ENCODE measurements around the gene PITRM1.

PITRM1 gene

DNA sequence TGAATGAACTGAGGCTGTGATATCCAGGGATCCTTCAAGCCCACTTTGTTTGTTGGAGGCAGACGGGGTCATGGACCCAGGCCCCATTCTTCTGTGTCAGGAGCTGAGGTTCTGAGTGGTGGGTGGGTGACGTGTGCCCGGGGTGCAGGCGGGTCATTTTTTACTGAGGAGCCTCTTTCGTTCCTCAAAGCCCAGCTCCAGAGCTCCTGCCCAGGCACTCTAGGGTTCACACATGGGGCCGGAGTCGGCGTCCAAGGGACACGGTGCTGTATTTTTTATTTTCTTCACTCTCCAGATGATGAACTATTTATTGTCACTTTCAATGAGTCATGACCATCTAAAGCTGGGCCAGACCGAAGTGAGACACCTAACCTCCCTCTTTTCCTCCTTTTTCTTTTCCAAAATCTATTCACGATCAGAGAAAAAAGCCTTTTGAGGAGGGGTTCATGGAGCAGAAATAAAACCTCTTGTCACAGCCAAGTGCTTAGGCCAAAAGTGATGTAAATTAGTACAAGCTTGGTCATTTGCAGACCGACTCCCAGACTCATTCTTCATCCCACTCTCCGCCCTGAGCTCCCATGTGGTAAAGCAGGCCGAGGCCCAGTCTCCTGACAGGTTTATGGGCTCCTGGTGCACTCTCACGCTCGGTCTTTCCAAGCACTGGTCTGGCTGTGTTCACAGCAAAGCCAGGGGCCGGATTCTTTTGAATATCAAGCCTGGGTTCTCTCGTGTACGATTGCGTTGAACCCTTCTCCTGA, 41.4 kb upstream of the PITRM1 start:
- Histone ChIP-seq H3K27me3 (no peaks in the 10 kb centered on the region), H4K20me1 (no peaks in the 10 kb centered on the region), H3K4me1 (peaks cover 25% of the 10 kb centered on the region), H3K4me2 (0 out of 2 replicates have a peak overlapping the region, but pooled peaks have one; percentile 56), H3K27ac (no peak overlapping the region), H3K9me3 (no peaks in the 10 kb centered on the region), H3K9ac (no peak overlapping the region), H3K4me3 (no peak overlapping the region), H3K36me3 (no peaks in the 10 kb centered on the region)
- no peak for TF ChIP-seq Cebpa-rat (IDR thresholded peaks at IDR 0.05)

DNA sequence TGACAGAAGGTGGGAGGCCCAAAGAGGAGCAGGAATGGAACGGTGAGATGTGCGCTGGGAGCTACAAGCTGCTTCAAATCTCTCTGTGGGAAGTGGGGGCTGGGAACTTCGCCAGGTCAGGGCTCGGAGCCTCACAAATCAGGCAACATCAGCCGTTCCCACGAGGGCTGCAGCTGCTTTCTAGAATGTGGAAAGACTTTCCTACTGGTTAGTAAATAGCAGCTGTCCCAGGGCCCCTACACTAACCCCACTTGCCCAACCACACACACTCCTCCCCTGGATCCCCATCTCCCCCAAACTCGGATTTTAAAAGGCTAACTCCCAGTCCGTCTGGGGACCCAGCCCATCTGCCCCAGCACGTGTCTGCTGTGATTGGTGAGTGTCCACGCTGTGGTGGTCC, 40.6 kb upstream of the PITRM1 start:
- no peak for TF ChIP-seq Cebpa-rat (IDR thresholded peaks at IDR 0.05)
- Histone ChIP-seq H3K27me3 (no peaks in the 10 kb centered on the region), H3K27ac (no peak overlapping the region), H3K4me2 (no peak overlapping the region), H3K36me3 (no peaks in the 10 kb centered on the region), H3K9ac (no peak overlapping the region), H3K9me3 (no peaks in the 10 kb centered on the region), H4K20me1 (no peaks in the 10 kb centered on the region), H3K4me3 (no peak overlapping the region), H3K4me1 (peaks cover 31% of the 10 kb centered on the region)

DNA sequence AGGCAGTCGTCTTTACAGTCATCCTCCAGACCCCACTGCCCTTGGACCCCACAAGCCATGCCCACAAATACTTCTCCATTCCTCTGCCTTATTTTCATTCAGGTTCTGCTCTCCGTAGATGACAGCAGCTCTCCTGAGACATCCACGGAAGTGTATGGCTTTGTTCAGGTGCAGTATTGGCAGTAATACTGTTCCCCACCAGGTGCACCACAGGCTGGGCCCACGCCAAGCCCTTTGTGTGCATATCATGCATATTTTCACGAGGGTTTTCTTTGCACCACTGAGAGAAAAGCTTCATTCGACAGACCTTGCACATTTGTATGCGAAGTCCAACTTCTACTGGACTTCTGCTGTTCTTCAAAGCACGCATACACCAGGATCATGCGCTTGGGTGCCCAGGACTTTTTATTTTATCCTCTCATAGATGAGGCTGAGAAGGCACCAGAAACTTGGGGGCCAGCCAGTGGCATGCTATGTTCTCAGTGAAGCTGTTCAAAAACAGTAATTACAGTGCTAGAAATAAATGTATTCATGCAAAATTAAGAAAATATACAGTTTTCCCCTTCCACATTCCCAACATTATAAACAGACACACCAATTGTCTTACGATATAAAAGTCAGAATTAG, 37.8 kb upstream of the PITRM1 start:
- H3K27me3 ChIP-seq, result no peaks in the 10 kb centered on the region
- H3K9me3 ChIP-seq, result no peaks in the 10 kb centered on the region
- no peak overlapping the region for H3K9ac ChIP-seq
- H3K36me3 ChIP-seq, result no peaks in the 10 kb centered on the region
- no peak overlapping the region for H3K27ac ChIP-seq
- H3K4me3 ChIP-seq, result no peak overlapping the region
- no peak overlapping the region for H3K4me2 ChIP-seq
- peaks cover 28% of the 10 kb centered on the region for H3K4me1 ChIP-seq
- TF ChIP-seq Cebpa-rat (IDR thresholded peaks at IDR 0.05), result no peak
- H4K20me1 ChIP-seq, result no peaks in the 10 kb centered on the region

DNA sequence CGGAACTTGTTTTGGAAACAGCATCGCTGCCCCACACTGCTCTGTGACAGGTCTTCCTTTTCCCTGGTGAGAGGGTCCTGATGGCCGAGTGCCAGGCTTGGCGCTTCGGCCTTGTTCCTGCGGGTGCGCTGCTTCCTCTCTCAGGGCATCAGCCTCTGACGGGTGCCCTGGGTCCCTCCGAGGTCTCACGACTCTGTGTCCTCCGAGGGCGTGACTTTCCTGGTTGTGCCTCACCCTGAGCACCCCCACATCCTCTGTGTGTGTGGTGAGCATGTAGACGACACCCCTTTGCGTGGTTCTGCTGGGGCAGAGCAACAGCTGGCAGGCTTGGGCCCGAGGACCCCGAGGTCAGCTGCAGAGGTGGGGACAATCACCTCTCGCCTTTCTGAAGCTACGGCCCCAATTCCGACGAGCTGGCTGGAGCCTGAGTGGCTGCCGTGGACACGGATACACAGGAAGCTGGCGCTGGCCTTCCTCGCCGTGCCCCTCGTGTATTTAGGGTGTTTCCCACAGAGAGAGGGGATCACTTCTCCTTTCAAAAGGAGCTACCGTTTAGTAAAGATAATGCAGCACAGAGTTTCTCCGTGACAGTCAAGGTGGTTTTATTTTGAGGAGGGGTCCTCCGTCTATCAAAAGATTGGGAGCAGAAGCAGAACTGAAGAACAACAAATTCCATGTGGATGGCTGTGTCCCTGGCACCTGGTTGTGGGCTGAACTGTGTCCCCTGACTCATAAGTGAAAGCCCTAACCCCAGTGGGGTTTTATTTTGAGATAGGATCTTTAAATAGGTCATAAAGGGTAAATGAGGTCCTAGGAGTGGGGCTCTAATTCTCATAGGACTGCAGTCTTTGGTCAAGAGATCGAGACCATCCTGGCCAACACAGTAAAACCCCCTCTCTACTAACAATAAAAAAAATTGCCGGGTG, 36.2 kb upstream of the PITRM1 start:
- Histone ChIP-seq H3K27me3 (no peaks in the 10 kb centered on the region), H3K4me3 (no peak overlapping the region), H3K4me2 (peak overlapping the region; percentile 39), H3K36me3 (no peaks in the 10 kb centered on the region), H3K9ac (no peak overlapping the region), H3K9me3 (no peaks in the 10 kb centered on the region), H3K4me1 (peaks cover 27% of the 10 kb centered on the region), H4K20me1 (no peaks in the 10 kb centered on the region), H3K27ac (no peak overlapping the region)
- TF ChIP-seq Cebpa-rat (IDR thresholded peaks at IDR 0.05), result no peak

DNA sequence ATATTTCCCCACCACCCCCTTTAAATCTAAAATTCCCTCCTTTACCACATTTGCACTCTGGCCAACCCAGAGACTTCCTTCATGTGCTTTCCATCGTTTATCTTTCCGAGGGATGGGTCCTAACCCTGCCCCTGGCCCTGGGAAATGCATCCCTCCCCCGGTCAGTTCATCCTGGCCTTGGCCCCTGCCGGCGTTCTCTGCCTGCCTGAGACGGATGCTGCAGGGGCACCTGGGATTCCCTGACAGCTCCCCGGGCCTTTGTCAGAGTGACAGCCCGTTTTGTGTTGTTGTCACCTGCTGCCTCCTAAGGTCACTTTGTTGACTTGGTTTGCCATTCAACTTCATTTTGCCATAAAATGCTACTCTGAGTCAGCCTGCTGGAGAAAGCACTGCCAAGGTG, 34.8 kb upstream of the PITRM1 start:
- H3K27me3 ChIP-seq, result no peaks in the 10 kb centered on the region
- peaks cover 29% of the 10 kb centered on the region for H3K4me1 ChIP-seq
- H3K4me3 ChIP-seq, result no peak overlapping the region
- no peak overlapping the region for H3K4me2 ChIP-seq
- H3K36me3 ChIP-seq, result no peaks in the 10 kb centered on the region
- H3K27ac ChIP-seq, result no peak overlapping the region
- no peak overlapping the region for H3K9ac ChIP-seq
- TF ChIP-seq Cebpa-rat (IDR thresholded peaks at IDR 0.05), result no peak
- H4K20me1 ChIP-seq, result no peaks in the 10 kb centered on the region
- no peaks in the 10 kb centered on the region for H3K9me3 ChIP-seq

DNA sequence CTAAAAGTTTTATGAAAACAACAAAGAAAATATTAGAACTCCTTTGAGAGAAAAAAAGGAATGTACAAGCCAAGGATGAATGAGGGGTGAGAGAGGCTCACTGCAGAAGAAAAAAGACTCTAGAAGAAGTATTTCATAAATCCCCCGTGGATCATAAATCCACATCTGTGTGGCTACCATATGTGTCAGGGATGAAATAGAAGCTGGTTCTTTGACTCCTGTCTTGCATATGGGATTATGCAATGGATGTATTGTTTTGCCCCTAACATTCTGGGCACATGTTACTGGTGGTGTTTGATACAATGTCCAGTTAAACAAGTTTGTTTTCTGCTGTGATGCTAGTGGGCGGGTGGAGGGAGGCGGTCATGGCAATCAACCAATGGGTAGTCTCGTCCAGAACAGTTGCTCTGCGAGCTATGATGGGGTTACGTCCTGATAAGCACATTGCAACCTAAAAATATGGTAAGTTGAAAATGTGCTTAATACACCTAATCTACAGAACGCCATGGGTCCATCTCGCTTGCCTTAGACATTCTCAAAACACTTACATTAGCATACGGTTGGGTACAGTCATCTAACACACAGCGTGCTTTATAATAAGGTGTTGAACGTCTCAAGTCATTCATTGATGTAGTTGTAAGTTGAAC, 34.1 kb upstream of the PITRM1 start:
- no peaks in the 10 kb centered on the region for H3K36me3 ChIP-seq
- H3K4me1 ChIP-seq, result peaks cover 29% of the 10 kb centered on the region
- no peak overlapping the region for H3K9ac ChIP-seq
- no peak overlapping the region for H3K27ac ChIP-seq
- TF ChIP-seq Cebpa-rat (IDR thresholded peaks at IDR 0.05), result no peak
- H3K27me3 ChIP-seq, result no peaks in the 10 kb centered on the region
- no peak overlapping the region for H3K4me2 ChIP-seq
- no peak overlapping the region for H3K4me3 ChIP-seq
- no peaks in the 10 kb centered on the region for H4K20me1 ChIP-seq
- no peaks in the 10 kb centered on the region for H3K9me3 ChIP-seq

DNA sequence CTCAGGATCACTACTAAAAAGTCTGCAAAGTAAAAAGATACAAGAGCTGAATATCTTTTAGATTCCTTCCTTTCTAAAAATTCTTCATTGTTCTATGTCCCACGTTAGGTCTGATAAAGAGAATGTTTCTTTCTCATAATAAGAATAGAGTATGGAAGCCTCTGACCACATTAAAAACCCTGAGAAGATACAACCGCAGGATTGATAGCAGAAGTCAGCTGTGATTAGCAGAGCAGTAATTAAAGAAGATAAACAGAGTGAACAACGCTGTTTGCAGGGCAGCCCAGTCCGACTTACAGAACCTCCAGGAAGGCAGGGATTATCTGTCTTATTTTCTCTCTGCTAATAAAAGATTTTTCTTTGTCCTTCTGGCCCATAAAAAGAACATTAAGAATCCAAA, 31.4 kb upstream of the PITRM1 start:
- no peaks in the 10 kb centered on the region for H3K27me3 ChIP-seq
- H3K4me1 ChIP-seq, result peaks cover 24% of the 10 kb centered on the region
- TF ChIP-seq Cebpa-rat (IDR thresholded peaks at IDR 0.05), result no peak
- H3K36me3 ChIP-seq, result no peaks in the 10 kb centered on the region
- no peak overlapping the region for H3K27ac ChIP-seq
- H3K9me3 ChIP-seq, result no peaks in the 10 kb centered on the region
- no peak overlapping the region for H3K4me3 ChIP-seq
- H4K20me1 ChIP-seq, result no peaks in the 10 kb centered on the region
- H3K4me2 ChIP-seq, result peak overlapping the region; percentile 53
- H3K9ac ChIP-seq, result no peak overlapping the region

DNA sequence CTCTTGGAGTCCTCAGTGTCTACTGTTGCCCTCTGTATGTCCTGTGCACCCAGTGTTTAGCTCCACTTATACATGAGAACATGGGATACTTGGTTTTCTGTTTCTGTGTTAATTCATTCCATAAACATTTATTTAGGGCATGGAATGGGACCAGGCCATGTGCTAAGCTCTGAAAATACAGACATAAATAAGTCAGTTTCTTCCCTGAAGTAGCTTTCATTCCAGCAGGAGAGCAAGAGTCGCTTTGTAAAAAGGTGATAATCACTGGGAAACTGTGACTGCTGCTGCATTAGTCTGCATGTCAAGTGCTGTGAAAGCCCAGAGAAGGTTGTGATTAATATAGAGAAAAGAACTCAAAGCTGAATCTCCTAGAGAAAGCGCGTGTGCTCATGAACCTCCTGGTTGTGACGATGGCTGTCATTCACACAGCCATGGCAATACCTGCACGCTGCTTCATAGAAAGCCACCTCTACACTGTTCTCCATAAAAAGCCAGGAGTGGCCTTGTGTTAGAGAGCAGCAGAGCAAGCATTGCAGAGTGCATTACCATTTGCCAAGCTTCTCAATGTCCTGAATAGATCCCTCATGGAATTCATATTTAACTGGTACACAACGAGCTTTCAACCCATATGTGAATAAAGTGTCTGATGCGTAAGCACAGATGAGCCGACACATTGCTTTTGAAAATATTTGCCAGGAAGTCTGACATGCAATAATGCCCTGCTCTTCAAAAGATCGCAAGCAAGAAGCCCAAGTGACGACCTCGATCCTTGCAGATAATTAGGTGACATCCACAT, 30.6 kb upstream of the PITRM1 start:
- Histone ChIP-seq H4K20me1 (no peaks in the 10 kb centered on the region), H3K4me1 (peaks cover 17% of the 10 kb centered on the region), H3K36me3 (no peaks in the 10 kb centered on the region), H3K27ac (no peak overlapping the region), H3K27me3 (no peaks in the 10 kb centered on the region), H3K9ac (no peak overlapping the region), H3K4me2 (peak overlapping the region; percentile 53), H3K4me3 (no peak overlapping the region), H3K9me3 (no peaks in the 10 kb centered on the region)
- no peak for TF ChIP-seq Cebpa-rat (IDR thresholded peaks at IDR 0.05)

DNA sequence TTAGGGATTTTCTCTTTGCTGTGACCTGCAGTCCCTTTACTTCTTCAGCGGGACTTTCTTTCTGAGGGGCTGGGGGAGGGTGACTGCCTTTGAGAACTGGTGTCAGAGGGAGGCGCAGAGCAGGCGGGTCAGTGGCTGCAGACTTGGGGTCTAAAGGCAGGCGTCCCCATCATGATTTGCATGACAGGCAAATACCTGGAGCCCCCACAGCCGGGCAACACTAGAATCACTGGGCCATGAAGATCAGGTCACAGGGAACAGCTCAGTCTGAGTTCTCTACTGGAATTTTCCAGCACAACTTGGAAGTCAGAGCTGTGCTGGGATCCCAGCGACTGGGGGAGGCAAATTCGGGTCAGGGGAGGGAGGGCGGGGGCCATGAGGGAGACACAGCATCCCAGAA, 29.2 kb upstream of the PITRM1 start:
- no peak for TF ChIP-seq Cebpa-rat (IDR thresholded peaks at IDR 0.05)
- Histone ChIP-seq H3K4me2 (no peak overlapping the region), H3K27ac (no peak overlapping the region), H3K9ac (no peak overlapping the region), H3K36me3 (no peaks in the 10 kb centered on the region), H3K4me1 (peaks cover 17% of the 10 kb centered on the region), H3K27me3 (no peaks in the 10 kb centered on the region), H3K9me3 (no peaks in the 10 kb centered on the region), H3K4me3 (no peak overlapping the region), H4K20me1 (no peaks in the 10 kb centered on the region)
